Gastroesophageal sphincter (tissue), 2 donors: ENCODE measurements around the gene CDK8.
"Not testable (repeated sequence)": the region's sequence is repeated elsewhere in the genome, so short reads cannot be mapped to it uniquely, and the experiment has no call there.

Experiments
- POLR2A ChIP-seq, 2 donors: fragments of 450-650 bp; IDR thresholded peaks; one replicate each; pipeline ENCODE4 v1.6.1; 2017; ENCODE audit warnings: antibody characterized with exemption in 2 of 2, mild to moderate bottlenecking in 2 of 2, moderate library complexity in 1 of 2
- POLR2AphosphoS5 ChIP-seq: sonication (generic); formaldehyde crosslinking; IDR thresholded peaks from one replicate; pipeline ENCODE4 v1.6.1; 2017; ENCODE audit warnings: antibody characterized with exemption

- not testable (repeated sequence) for TF ChIP-seq POLR2AphosphoS5; POLR2A (IDR thresholded peaks at IDR 0.05)
Observed at GRCh38 chr13:26285911-26286310, 32.0 kb downstream of the CDK8 start.
